DMS153 treated with DMSO at 0.1 percent for 48 hours (cell line): Measurements from ENCODE around the gene SRBD1.

Experiments used
- DNase-seq: peaks from one replicate; lab custom pipeline; 2025; ENCODE audit not compliant: unreplicated experiment; lab: John Stamatoyannopoulos, UW

Gene SRBD1

DNA sequence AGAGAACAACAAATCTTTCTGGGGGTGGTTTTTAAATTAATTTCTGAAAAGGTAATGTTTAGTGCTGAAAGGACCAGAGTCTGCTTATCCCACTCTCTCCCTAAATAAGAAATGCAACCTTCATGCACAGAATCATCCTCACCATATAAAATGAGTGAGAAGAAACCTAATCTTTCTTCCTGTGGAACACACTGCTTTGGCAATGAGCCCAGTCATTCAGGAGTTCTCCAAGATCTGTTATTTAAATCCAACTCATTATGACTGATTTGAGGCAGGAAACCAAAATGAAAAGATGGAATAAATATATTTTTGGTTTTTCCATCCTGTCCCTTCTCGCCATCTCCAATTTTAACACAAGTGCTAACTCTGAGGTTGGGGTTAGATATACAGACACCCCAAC lies 228.3 kb downstream of the SRBD1 start:
- DNase-seq = no peak

DNA sequence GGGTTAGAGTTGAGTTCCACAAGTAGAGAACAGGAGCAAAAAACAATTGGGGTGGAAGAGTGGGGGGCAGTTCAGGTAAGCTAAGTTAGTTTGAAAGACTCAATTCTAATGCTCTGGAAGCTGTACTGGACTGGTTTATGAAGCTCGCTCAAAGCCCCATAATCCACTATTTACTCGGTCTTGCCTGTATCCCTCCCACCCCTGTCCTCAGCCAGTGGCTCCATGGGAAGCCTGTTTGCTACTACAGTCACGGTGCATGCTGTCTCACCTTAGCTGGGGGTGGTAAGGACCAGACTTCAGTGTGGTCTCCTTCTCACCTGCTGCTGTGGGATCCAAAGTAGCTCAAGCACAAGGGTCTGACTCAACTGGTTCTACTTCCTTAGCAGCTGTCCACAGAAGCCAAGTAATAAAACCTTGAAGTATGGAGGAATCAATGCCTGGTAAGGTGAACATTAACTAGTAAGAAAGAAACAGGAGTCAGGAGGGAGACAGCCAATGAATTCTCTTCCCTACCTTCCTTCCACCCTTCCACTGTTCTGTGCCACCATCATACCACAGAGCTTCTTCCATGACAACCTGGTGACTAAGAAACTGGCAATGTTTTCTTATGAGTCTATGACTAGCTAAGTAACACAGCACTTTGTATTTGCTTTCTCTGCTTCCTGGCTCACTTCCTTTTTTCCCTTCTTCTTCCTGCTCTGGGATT lies 230.8 kb downstream of the SRBD1 start:
- DNase-seq = no peak

DNA sequence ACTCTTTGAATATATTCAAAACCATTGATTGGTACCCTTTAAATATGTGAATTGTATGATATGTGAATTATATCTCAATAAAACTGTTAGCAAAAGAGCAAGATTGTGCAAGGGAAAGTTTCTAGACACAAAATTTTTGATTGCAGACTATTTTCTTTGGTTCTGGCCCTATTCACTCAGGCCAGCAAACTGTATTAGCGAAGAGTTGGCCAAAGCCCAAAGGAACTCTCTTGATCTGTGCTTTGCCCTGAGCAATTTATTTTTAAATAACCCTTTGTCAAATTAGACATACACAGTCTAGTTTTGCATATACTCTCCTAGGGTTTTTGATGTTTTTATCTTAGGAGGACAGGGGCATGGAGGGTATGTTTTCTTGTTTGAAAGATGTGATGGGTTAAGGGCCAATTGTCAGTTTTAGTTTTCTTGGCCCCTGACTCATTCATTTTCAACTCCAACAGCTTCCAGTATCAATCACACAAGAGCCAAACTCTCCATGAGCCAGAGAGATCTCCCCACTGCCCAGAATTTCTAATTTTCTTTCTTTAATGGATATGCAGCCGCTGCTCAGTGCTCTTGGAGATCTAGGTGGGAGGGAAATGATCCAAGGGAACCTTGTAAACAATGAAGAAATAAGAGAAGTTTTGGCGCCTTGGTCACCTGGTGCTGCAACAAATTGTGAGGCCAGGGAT lies 231.5 kb downstream of the SRBD1 start:
- DNase-seq = no peak

DNA sequence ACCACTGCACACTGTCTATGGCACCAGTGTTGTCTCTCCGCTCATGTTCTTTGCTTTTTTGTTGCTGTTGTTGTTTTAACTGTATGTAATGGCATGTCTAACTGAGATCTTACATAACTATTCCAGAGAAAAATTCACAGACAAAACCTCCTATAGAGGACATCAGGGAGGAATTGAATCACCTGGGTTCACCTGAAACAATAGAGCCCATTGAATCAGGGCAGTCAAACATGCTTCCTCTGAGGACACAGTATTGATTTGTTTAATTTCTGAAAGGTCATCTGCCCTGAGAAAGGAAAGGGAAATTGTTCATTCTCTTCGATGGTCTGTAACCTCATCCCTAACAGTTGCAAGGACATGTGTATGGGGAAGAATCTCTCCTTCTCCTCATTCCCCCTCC lies 237.5 kb downstream of the SRBD1 start:
- no peak for DNase-seq

DNA sequence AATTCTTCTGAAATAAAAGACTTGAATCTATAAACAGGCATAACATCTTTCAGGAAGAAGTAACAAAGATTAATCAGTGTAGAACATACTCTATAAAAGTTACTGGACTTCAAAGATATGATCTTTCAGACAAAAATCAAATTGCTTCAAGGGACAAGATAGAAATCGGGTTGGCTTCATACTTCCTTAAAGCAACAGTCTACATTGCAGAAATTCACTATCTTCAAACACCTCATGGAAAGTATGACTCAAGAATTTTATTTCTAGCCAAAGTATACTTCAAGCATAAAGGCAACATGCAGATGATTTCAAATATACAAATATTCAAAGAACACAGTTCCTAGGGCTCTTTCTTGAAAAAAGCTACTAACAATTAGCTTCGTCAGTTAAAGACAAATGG lies 240.7 kb downstream of the SRBD1 start:
- DNase-seq = no peak

DNA sequence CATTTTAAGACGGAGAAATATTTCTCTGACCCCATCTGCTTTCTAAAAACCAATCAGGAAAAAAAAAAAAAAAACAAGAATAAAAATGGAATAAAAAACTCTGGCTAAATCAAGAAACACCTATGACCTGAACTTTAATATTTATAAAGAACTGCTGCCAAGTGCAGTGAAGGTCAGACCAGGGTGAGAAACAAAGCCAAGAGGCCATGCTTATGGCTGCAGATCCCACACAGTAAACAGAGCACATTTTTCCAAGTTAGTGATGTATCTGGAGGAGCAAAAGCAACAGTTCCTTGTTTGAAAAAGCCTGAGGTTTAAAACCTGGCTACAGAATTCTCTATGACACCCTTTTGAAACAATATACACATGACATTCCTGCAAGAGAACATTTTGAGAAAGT lies 242.3 kb downstream of the SRBD1 start:
- DNase-seq = no peak

DNA sequence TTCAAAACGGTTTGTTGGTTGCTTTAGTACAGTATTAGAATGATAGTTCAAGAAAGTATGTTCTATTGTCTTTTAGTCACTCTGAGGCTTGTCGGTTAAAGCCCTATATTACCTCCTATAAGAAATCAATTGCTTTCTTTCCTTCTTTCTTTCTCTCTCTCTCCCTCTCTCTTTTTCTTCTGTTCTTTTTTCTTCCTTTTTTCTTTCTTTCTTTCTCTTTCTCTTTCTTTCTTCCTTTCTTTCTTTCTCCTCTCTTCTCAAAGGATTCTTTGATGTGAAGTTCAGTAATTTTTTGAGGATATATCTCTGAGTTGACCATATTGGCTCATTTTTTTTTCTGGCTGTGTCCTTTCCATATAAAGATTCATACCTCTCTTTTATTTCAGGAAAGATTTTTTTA lies 249.4 kb downstream of the SRBD1 start:
- no peak for DNase-seq

DNA sequence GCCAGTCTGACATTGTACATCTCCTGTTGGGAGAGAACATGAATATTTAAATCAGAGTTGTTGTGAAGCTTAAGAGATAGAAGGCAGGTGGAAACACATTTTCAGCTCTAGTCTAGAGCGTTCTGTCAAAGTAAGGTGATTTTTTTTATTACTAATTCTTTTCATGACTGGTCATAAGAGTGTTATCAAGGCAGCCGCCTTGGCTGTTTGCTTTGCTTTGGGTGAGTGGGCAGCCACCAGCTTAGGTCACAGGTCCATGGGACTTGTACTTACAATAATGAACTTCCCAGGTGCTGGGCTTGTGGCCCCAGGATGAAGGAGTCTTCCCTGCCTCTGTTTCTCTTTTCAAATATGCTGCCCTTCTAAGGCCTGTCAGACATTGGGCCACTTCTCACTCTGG lies 256.3 kb downstream of the SRBD1 start:
- no peak for DNase-seq

DNA sequence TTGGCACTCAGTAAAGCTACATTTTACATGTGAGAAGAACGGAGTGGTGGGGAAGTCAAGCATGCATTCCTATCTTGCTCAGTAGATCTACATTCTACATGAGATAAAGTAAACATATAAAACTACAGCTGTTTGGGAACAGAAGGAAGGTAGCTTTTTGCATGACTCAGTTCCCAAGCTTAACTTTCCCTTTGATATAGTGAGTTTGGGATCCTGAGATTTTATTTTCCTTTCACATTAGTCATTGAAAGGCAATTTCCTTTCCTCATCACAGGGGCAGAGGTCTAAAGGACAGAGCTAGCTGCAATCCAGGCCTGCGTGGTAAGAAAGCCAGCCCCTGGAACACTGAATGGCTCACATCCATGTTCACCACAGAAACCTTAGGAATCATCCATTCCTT lies 257.2 kb downstream of the SRBD1 start:
- DNase-seq = no peak

DNA sequence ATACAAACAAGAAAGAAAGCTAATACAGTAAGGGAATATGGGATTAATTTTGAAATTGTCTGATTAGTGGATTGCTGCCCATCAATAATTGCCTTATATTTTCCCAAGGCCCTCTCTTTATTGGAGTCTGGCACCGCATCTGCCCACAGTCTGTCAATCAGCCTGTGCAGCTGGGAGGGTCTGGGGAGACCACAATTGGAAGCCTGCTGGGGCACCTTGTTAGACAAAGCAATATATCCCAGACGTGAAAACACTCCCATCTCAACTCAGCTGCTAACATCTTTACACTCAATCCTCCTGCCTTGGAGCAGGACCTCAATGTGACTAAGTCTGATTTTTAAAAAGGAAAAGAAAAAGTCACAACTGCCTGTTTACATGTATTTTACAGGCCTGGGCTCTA lies 258.6 kb downstream of the SRBD1 start:
- DNase-seq = no peak

DNA sequence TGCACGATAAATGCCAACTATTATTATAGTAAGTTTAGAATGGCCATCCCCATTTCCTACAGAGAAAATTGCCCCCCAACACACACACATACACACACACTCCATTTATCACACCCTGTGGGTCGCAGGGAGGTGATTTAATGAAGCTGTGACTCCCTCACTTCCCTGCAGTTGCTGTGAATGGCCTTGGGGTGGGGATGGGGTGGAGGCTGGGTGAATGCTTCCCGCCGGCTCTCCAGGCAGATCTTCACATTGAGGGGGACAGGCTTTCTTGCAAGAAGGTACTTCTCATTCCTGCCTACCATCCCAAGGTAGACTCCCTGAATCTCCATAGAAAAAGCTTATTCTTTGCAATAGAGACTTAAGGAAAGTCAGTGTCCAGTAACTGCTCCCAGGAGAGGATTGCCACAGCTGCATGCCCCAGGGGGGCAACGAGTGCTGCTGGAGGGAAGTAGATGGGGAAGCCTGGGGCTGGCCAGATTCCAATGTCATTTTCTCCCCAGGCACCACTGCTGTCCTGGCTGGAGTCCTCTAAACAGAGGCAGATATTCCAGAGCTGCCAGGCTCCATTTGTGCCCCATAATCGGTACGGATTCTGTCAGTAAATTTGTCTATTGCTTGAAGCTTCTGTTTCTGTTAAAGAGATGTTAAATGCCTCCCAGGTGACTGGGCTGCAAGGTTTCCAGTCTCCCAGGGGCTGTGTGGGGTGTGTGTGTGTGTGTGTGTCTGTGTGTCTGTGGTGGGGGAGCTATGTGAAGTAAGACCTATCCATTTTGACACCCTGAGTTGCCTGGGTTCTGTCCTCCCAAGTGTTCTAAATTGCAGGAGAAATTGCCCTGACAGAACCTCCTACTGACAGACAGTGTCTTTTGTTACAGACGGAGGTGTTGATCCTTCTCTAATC lies 265.5 kb downstream of the SRBD1 start:
- no peak for DNase-seq

DNA sequence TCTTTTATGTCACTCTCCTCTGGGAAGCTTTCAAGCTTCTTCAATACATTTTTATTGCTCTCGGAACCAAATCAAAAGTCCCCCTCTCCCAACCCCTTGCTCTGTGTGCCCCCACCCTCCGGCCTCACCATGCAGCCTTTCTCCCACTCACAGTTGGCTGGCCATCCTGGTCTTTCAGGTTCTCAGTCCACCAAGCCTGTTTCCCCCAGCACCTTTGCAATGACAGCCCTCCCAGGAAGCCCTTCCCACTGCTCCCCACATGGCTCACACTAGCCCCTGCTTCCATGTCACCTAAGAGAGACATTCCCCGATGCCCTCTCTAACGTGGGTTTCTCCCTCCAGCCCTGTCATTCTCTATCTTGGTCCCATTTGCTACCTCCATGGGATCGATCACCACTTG lies 266.6 kb downstream of the SRBD1 start:
- DNase-seq = no peak

DNA sequence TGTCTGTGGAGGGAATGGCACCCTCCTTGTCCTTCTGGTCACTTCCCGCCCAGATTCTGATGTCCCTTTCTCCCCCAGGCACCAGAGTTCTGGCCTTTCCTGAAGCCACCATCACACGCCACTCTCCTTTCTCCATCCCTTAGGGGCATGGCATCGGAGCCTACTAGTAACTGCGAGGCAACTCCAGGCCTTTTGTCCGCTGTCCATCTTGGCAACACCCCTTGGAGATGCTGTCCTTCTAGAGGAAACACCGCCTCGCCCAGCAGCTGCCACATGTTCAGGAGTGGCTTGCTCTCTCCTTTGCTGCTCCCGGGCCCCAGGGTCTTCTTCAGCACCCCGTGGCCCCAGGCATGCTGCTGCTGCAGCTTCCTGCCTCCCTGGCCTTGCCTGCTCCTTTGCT lies 267.0 kb downstream of the SRBD1 start:
- no peak for DNase-seq

DNA sequence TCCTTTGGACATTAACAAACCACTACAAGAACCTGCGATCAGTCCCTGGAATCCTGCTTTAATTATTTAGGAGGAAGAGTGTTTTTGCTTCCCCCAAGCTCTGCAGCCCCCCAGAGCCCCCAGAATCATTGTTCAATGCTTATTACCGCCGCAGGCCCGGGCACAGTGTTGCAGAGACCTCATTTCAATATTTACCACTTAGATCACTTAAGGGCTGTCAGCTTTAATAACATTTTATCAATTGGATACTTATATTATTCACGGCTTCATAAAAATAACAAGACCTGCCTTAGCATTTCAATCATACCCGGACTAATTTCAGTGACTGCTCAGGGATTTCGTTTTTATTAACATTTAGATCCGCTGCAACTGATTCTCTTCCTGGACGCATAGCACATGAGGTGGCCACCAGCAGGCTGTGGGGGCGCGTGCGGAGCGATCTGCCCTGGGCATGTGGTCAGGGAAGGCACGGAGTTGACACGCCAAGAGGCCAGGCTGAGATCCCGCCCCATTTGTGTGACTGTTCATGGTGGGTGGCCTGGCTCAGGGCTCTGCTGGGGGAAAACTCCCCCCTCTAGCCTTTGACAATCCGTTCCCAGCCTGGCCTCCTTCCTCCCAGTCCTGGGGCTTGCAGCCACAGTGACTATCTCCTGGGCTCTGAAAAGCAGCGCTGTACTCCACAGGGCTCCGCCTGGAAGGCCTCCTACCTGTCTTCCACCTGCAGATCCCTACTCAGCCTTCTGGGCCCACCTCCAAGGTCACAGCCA lies 267.6 kb downstream of the SRBD1 start:
- DNase-seq = no peak

DNA sequence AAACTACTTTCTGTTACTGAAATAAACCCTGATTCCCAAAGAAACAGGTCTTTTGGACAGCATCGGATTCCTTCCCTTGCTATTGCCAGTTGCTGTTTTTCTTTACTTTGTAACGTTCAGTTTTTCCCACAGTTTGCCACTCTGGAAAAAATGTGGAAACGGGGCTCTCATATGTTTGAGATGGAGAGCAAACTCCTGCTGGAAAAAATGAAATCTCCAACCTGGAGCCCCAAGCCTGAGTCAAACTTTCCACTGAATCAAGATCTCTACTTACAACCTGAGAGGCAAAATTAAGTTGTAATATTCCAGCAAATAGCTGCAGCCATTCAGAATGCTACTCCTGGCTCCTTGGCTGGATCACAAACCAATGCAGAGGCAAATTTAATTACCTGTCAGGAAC lies 270.7 kb downstream of the SRBD1 start:
- DNase-seq = no peak

DNA sequence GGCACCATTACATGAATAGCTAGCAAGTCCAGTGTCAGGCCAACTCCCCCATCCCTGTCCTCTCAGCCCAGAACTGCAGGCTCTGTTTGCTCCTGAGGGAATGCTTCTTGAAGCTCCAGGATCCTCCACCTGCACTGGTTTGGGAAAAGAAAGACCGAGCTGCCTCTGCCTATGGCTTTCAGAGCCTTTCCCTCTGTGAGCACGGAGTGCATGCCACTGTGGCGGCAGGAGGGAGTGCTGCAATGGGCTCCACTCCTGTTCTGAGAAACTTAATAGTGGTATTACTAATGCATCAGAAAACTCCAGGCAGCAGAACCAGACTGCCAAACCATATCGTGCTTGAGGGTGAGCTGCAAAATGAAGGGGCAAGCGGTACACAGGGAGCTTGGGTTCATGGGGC lies 271.8 kb downstream of the SRBD1 start:
- no peak for DNase-seq
